Measurements from ENCODE around the gene ZNF576. TPM values are rescaled to one million over a fixed set of nuclear protein-coding genes. Genes with fewer than 3 reads are reported as not detected.
"Not testable (repeated sequence)": the region's sequence is repeated elsewhere in the genome, so short reads cannot be mapped to it uniquely, and the experiment has no call there.

ZNF576 gene, protein sequence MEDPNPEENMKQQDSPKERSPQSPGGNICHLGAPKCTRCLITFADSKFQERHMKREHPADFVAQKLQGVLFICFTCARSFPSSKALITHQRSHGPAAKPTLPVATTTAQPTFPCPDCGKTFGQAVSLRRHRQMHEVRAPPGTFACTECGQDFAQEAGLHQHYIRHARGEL
- total RNA-seq = 10 to 100 TPM; 16.6 to 22.3 (median 18.5) TPM

DNA sequence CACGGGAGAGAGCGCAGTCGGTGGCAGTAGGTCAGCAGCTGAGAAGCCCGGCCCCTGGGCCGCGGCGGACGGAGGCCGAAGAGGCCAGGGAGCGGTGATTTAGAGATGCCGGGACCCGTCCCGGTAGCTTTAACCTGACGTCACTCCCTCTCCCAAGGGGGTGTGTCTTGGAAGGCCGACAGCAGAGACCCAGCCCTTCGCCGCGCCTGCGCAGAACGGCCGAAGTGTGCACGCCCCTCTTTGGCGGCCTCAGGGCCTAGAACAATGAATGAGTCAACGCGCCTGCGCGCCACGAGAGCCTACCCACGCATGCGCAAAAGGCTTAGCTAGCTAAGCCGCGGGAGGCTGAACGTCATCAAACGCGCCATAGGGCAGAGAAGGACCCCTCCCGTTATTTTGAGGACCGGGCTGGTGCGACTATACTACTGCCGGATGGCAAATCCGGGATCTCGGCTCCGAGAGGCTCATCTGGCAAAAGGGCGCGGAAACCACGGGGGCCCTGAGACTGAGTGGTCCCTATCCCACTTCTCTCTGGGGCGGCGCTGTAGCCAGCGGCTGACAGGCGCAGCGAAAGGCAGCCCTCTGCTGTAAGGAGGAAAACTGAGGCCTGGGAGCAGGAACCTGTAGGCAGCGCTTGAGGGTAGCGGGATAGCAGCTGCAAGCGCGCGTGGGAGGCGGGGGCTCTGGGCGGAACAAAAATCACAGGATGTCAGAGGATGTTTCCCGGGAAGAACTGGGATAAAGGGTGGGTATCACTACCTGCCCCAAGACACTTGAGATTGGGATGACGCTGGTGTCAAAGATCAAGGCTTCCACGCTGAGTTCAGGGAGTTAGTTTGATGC, at the start of gene ZNF576, which contains the start of gene IRGQ:
Gene ZNF576 (plus strand): TSS at position 597 of the 843 bp plus-strand sequence. CDS start 514 bp downstream, outside the sequence.
Gene IRGQ (minus strand): TSS at position 136 of the 843 bp plus-strand sequence. CDS start 796 bp downstream, outside the sequence.
- H3K4me3 Mint-ChIP-seq = peak within 1 kb of the TSS; percentile 99
- ATAC-seq (peak; percentile 84), DNase-seq (peak; percentile 100)
- H3K4me1 Mint-ChIP-seq (ENCODE audit: low read depth) = peaks cover 34% of the 10 kb centered on the region
- peaks cover 12% of the 10 kb centered on the region for H3K36me3 Mint-ChIP-seq (ENCODE audit: insufficient read depth)
- no peaks in the 10 kb centered on the region for H3K9me3 Mint-ChIP-seq
- no peaks in the 10 kb centered on the region for H3K27me3 Mint-ChIP-seq (ENCODE audit: low read depth)

DNA sequence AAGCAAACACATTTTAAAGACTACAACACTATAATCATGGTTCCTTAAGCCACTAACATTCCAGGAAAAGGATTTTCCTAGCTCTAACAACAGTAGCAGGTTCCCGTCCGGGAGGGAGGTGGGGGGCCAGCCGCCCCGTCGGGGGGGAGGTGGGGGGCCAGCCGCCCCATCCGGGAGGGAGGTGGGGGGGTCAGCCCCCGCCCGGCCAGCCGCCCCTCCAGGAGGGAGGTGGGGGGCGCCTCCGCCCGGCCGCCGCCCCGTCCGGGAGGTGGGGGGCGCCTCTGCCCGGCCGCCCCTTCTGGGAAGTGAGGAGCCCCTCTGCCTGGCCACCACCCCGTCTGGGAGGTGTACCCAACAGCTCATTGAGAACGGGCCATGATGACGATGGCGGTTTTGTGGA, 48.5 kb upstream of the ZNF576 start:
- not testable (repeated sequence) for H3K4me3 Mint-ChIP-seq; H3K9me3 Mint-ChIP-seq; DNase-seq; ATAC-seq; H3K27me3 Mint-ChIP-seq (ENCODE audit: low read depth); H3K4me1 Mint-ChIP-seq (ENCODE audit: low read depth)
- peaks cover 24% of the 10 kb centered on the region for H3K36me3 Mint-ChIP-seq (ENCODE audit: insufficient read depth)

DNA sequence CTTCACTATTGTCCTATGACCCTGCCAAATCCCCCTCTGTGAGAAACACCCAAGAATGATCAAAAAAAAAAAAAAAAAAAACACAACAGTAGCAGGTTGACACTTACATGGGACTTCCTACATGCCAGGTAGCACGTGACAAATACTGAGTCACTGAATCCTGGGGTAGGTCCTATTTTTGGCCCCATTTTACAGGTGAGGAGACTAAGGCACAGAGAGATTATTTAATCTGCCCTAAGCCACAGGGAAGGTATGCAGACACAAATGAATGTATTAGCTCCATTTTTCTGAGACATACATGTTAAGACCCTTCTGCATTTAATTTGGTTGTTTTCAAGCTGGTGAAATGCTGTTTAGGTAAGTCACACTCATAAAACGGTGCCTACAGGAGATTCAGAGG, 47.7 kb upstream of the ZNF576 start:
- ATAC-seq (no peak), DNase-seq (no peak)
- Mint-ChIP-seq H3K27me3 (ENCODE audit: low read depth) (no peaks in the 10 kb centered on the region), H3K4me3 (no peak overlapping the region), H3K4me1 (ENCODE audit: low read depth) (no peaks in the 10 kb centered on the region), H3K9me3 (no peaks in the 10 kb centered on the region), H3K36me3 (ENCODE audit: insufficient read depth) (peaks cover 20% of the 10 kb centered on the region)

DNA sequence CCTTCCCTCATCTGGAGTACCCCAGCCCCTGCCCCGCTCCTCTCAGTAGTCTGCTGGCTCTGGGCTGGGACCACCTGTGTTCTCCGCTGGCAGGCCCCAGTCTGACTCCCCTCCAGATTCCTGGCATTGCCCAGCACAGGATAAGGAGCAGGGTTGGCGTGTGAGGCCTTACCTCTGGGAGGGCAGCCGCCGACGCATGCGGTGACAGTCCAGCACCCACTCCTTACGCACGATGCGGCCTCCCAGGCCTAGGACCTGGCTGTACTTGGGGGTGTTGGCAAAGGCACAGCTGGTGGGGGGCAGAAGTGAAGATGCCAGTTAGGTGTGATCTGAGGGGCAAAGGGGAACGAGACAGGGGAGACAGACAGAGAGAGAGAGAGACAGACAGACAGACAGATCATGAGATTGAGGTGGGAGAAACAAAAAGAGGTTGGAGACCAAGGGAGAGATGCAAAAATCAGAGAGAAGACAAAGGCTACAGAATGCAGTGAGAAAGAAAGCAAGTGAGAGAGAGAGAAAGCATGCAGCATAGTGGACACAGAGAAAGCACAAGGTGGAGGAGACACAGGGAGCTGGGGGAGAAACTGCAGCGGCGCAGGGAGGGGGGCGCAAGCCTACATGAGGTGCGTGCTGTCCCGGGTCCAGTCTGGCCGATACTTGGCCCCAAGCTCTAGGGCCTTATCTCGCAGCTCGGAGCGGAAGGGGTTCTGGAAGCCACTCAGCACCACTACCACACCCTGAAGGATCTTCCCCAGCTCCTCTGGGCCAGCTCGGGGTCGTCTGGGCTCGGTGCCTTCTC, 44.8 kb upstream of the ZNF576 start:
- Mint-ChIP-seq H3K4me3 (no peak overlapping the region), H3K27me3 (ENCODE audit: low read depth) (no peaks in the 10 kb centered on the region), H3K9me3 (no peaks in the 10 kb centered on the region), H3K4me1 (ENCODE audit: low read depth) (peaks cover 8% of the 10 kb centered on the region), H3K36me3 (ENCODE audit: insufficient read depth) (peaks cover 25% of the 10 kb centered on the region)
- no peak for ATAC-seq
- DNase-seq = no peak

DNA sequence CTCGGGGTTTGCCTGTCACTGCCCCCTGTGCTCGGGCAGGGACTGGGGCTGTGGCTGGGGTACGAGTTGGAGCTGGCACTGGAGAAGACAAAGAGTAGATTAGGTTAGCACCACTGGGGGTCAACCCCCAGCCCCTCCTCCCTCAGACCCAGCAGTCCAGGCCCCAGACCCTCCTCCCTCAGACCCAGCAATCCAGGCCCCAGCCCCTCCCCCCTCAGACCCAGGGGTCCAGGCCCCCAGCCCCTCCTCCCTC, 44.3 kb upstream of the ZNF576 start:
- Mint-ChIP-seq H3K27me3 (ENCODE audit: low read depth) (no peaks in the 10 kb centered on the region), H3K4me3 (no peak overlapping the region), H3K4me1 (ENCODE audit: low read depth) (peaks cover 8% of the 10 kb centered on the region), H3K9me3 (no peaks in the 10 kb centered on the region), H3K36me3 (ENCODE audit: insufficient read depth) (peaks cover 25% of the 10 kb centered on the region)
- no peak for DNase-seq
- no peak for ATAC-seq

DNA sequence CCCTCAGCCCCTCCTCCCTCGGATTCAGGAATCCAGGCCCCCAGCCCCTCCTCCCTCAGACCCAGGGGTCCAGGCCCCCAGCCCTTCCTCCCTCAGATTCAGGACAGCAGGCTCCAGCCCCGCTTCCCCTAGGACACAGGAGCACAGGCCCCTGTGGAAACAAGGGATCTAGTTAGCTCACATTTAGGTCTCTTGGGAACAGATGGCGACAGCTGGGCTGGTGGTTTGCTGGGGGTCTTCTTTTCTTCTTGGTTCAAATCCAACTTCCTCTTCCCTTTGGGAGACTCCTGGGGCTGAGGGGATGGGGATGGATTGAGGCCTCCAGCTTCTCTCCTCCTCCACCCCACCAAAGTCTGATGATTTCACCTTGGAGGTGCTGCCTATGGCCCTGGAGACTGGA, 43.8 kb upstream of the ZNF576 start:
- no peak for ATAC-seq
- Mint-ChIP-seq H3K9me3 (no peaks in the 10 kb centered on the region), H3K4me1 (ENCODE audit: low read depth) (peaks cover 8% of the 10 kb centered on the region), H3K27me3 (ENCODE audit: low read depth) (no peaks in the 10 kb centered on the region), H3K4me3 (no peak overlapping the region), H3K36me3 (ENCODE audit: insufficient read depth) (peaks cover 25% of the 10 kb centered on the region)
- no peak for DNase-seq

DNA sequence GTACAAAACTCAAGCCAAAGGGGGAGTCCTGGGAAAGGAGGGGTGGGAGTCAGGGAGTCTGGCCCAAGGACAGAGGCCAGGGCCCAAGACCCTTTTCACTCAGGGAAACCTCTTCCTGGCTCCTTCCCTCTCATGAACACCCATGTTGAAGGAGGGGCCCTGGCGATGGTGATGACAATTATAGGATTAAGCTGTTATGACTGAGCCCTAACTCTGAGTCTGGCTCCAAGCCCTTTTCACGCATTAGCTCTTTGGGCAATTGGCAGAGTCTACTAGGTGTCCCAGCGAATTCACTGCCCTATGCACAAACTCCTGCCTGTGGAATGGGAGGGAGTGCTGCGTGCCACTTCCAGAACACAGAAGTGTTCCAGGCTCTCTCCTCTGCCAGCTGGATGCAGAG, 42.7 kb upstream of the ZNF576 start:
- Mint-ChIP-seq H3K4me1 (ENCODE audit: low read depth) (peaks cover 8% of the 10 kb centered on the region), H3K27me3 (ENCODE audit: low read depth) (no peaks in the 10 kb centered on the region), H3K9me3 (no peaks in the 10 kb centered on the region), H3K36me3 (ENCODE audit: insufficient read depth) (peaks cover 25% of the 10 kb centered on the region), H3K4me3 (no peak overlapping the region)
- ATAC-seq (no peak), DNase-seq (no peak)

DNA sequence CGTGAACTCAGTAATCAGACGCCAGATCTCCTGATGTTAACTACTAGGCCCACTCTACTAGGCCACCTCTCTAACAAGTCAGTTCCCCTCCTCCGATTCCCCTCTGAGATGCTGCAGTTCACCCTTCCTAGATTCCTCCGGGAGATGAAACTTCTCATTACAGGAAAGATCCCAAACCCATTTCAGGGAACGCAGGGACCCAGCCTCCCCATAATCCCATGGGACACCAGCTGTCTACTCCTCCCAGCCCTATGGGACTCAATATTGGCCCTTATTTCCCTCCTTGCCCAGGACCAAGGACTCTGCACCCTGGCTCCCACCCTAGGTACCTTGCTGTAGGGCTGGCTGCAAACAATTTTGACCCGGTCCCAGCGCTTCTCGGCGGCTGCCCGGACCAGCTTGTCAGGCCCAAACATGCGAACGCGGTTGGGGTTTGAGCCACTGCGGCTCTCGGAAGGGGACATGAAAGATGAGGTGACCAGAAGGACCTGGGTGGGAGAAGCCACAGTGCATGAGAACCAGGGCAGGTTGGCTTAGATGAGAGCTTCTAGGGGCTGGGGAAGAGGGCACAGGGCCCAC, 42.0 kb upstream of the ZNF576 start:
- peaks cover 26% of the 10 kb centered on the region for H3K36me3 Mint-ChIP-seq (ENCODE audit: insufficient read depth)
- peaks cover 8% of the 10 kb centered on the region for H3K4me1 Mint-ChIP-seq (ENCODE audit: low read depth)
- no peaks in the 10 kb centered on the region for H3K9me3 Mint-ChIP-seq
- H3K27me3 Mint-ChIP-seq (ENCODE audit: low read depth) = no peaks in the 10 kb centered on the region
- H3K4me3 Mint-ChIP-seq = no peak overlapping the region
- DNase-seq (no peak), ATAC-seq (no peak)

DNA sequence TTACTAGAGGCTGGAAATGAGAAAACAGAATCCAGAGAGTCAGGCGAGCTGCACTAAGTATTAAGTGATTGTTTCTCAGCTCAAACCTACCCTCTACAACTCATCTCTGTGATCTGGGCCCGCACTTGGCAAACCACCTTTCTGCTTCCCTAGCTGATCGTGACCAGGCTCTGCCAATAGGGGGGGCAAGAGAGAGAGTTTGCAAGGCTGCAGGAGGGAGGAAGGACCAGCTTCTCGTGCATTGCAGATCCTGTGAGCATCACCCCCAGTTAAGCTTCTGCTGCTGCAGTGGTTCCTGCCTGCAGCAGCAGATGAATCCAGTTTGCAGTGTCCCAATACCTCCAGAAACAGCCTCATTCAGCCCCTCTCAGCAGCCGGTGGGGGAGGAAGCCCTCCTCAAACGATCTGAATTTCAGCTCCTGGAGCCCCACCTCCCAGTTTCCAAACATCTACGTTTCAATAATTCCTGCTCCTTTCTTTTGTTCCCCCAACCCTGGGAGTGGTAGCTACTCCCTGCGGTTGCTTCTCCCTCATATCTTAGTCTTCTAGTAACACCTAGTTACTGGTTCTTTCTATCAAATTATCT, 41.1 kb upstream of the ZNF576 start:
- DNase-seq (peak; percentile 81), ATAC-seq (peak; percentile 98)
- Mint-ChIP-seq H3K9me3 (no peaks in the 10 kb centered on the region), H3K4me3 (no peak overlapping the region), H3K36me3 (ENCODE audit: insufficient read depth) (peaks cover 24% of the 10 kb centered on the region), H3K27me3 (ENCODE audit: low read depth) (no peaks in the 10 kb centered on the region), H3K4me1 (ENCODE audit: low read depth) (peaks cover 10% of the 10 kb centered on the region)

DNA sequence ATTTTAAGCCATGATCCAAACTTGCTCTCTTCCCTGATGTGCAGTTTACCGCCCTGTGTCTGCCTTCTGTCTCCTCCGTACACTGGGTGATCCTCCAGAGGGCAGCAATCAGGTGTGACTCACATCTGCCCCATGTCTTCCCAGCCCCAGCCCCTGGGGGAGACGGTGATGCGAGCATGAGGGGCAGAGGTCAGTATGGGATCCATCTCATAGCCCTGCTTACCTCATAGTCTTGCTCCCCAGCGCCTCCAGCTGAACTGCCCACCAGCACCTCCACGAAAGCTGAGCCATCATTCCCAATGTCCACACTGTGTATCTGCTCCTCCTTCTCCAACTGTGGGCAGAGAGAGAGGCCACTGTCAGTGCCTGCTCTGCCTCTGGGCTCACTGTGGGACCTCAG, 35.7 kb upstream of the ZNF576 start:
- no peaks in the 10 kb centered on the region for H3K9me3 Mint-ChIP-seq
- ATAC-seq (peak in 1 of 2 donors; percentile 9), DNase-seq (peak; percentile 21)
- H3K4me1 Mint-ChIP-seq (ENCODE audit: low read depth) = peaks cover 46% of the 10 kb centered on the region
- H3K27me3 Mint-ChIP-seq (ENCODE audit: low read depth) = no peaks in the 10 kb centered on the region
- H3K4me3 Mint-ChIP-seq = no peak overlapping the region
- H3K36me3 Mint-ChIP-seq (ENCODE audit: insufficient read depth) = peaks cover 13% of the 10 kb centered on the region

DNA sequence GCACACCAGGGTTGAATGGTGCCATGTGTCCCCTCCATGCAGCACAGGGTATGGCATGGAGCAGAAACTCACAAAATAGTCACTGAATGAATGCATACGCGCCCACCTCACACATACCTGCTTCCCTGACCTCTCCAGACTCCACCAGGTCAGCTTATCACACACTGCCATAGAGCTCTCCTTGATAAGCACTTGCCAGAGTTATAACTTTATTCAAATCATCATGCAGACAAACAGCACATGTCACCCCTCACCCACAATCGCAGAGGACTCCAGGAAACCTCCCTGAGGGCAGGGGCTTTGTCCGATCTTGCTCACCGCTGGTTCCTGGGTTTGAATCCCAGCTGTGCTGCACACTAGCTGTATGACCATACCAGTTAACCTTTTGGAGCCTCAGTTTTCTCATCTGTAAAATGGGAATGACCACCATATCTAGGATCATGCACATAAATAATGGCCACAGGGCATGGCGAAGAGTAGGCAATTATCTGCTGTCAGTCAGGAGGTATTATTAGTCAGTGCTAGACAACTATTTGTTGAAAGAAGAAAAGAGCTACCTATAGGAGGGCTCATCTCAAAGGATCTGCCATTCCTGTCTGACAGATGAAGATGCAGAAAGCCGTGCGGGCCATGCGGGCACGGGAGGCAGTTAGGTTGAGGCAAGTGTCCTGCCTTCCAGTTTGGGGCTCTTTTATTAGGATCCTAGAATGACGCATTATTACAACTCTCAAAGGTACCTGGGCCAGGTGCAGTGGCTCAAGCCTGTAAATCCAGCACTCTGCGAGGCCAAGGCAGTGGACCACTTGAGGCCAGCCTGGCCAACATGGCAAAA, 35.0 kb upstream of the ZNF576 start:
- Mint-ChIP-seq H3K36me3 (ENCODE audit: insufficient read depth) (peaks cover 13% of the 10 kb centered on the region), H3K9me3 (no peaks in the 10 kb centered on the region), H3K4me3 (no peak overlapping the region), H3K4me1 (ENCODE audit: low read depth) (peaks cover 46% of the 10 kb centered on the region), H3K27me3 (ENCODE audit: low read depth) (no peaks in the 10 kb centered on the region)
- ATAC-seq (no peak), DNase-seq (no peak)

DNA sequence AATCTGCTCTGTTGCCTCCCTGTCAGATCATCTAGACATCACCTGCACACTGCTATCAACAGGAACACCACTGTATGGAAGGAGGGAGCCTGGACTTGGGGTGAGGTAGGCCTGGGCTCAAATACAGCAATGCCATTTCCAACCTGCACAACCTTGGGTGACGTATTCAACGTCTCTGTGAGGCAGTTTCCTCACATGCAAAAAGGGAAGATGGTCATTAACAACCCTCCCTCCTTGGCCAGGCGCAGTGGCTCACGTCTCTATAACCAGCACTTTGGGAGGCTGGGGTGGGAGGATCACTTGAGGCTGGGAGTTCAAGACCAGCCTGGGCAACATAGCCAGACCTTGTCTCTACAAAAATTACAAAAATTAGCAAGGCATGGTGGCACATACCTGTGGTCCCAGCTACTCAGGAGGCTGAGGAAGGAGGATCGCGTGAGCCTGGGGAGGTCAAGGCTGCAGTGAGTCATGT, 34.1 kb upstream of the ZNF576 start:
- Mint-ChIP-seq H3K27me3 (ENCODE audit: low read depth) (no peaks in the 10 kb centered on the region), H3K4me1 (ENCODE audit: low read depth) (peaks cover 49% of the 10 kb centered on the region), H3K36me3 (ENCODE audit: insufficient read depth) (peaks cover 15% of the 10 kb centered on the region), H3K4me3 (peak overlapping the region; percentile 1), H3K9me3 (no peaks in the 10 kb centered on the region)
- ATAC-seq (peak in 1 of 2 donors; percentile 4), DNase-seq (no peak)

DNA sequence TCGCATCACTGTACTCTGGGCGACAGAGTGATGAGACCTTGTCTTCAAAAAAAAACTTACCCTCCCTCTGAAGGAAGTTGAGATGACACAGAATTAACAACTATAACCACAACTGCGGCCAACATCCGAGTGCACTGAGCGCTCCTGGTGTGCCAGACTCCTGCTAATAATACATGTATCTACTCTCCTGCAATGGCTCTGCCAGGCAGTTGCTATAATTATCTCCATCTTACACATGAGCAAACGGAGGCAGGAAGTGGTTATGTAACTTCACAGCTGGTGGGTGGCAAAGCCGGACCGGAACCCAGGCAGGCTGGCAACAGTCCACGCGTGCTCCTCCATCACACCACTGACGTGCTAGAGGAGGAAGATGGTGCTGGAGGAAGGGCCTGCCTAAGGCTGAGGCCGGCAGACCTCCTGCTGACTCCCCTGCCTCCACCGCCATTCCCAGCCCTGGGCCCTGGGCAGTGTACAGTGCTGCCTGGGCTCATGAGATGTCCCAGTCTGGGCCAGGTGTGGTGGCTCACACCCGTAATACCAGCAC, 33.6 kb upstream of the ZNF576 start:
- ATAC-seq (peak; percentile 88 to 90), DNase-seq (peak; percentile 66)
- no peaks in the 10 kb centered on the region for H3K9me3 Mint-ChIP-seq
- H3K4me3 Mint-ChIP-seq = peak overlapping the region; percentile 1
- H3K27me3 Mint-ChIP-seq (ENCODE audit: low read depth) = no peaks in the 10 kb centered on the region
- H3K36me3 Mint-ChIP-seq (ENCODE audit: insufficient read depth) = peaks cover 15% of the 10 kb centered on the region
- H3K4me1 Mint-ChIP-seq (ENCODE audit: low read depth) = peaks cover 49% of the 10 kb centered on the region
